ENCODE data around the gene PPP1CB.
A peak's percentile ranks its signal among the peaks of the same experiment; 100 is the strongest.

DNA sequence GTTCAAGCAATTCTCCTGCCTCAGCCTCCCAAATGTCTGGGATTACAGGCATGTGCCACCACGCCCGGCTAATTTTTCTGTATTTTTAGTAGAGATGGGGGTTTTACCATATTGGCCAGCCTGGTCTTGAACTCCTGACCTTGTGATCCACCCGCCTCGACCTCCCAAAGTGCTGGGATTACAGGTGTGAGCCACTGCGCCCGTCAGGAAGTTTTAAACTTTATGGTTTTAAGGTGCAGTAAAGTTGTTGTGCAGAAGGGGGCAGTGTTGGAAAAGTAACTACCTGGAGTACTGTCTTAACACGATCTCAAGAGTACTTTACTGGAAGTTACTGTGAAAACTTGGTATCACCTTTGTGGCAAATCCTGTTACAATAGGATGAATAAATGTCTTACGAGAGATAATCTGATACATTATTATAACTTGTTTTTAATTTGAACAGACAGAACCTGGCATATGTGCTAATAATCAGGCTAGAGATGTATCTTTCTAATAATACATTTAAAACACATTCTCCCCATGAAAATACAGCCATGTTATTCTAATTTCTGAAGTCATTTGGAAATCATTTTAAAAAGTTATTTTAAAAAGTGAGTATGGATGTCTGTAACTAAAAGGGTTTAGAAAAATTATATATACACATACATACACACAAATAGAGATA is 69.8 kb downstream of the PPP1CB start:
- TF ChIP-seq, protein P1, sequence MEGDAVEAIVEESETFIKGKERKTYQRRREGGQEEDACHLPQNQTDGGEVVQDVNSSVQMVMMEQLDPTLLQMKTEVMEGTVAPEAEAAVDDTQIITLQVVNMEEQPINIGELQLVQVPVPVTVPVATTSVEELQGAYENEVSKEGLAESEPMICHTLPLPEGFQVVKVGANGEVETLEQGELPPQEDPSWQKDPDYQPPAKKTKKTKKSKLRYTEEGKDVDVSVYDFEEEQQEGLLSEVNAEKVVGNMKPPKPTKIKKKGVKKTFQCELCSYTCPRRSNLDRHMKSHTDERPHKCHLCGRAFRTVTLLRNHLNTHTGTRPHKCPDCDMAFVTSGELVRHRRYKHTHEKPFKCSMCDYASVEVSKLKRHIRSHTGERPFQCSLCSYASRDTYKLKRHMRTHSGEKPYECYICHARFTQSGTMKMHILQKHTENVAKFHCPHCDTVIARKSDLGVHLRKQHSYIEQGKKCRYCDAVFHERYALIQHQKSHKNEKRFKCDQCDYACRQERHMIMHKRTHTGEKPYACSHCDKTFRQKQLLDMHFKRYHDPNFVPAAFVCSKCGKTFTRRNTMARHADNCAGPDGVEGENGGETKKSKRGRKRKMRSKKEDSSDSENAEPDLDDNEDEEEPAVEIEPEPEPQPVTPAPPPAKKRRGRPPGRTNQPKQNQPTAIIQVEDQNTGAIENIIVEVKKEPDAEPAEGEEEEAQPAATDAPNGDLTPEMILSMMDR (IDR thresholded peaks at IDR 0.05; ENCODE audit: low read length): peak; percentile 57
- TF ChIP-seq EZH2 (optimal IDR thresholded peaks at IDR 0.05; ENCODE audit: low read depth, low read length): no peak
- no peak for TF ChIP-seq EZH2phosphoT487 (IDR thresholded peaks at IDR 0.05; ENCODE audit: low read length)
